ENCODE measurements around the gene NDUFB8. TPM values are rescaled to one million over a fixed set of nuclear protein-coding genes. Genes with fewer than 3 reads are reported as not detected.

NDUFB8 gene
- total and polyA plus RNA-seq, 10 of the 15 experiments (the other 5 are each of a cell fraction or from before 2014, with no cell fraction given), result 180 to 572 (median 382) TPM

DNA sequence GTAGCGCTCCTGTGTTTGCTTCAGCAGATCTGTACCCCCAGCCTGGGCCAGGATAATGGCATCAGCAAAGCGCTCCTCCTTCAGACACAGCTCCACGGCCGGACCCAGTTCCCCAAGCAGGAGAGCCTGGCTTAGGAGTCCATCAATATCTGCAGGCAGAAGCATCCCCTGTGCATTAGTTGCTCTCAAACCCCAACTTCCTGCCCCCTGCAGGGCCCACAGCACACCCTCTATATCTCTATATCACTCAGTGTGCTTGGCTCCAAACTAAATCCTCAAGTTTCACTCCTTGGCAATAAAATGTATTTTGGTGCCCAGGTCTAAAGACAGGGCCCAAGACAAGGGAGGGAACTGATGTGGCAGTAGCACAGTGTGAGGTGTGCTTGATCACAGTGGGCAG lies 31.6 kb downstream of the NDUFB8 start:
- H3K27me3 ChIP-seq (replicated peaks in 1 of 2; ENCODE audit: control insufficient read depth in 2 of 2, insufficient read depth in 2 of 2, low read length in 1 of 2), result no peaks in the 10 kb centered on the region
- H3K9ac ChIP-seq (ENCODE audit: control insufficient read depth, insufficient read depth, low read length), result no peak overlapping the region
- TF ChIP-seq, protein P1, sequence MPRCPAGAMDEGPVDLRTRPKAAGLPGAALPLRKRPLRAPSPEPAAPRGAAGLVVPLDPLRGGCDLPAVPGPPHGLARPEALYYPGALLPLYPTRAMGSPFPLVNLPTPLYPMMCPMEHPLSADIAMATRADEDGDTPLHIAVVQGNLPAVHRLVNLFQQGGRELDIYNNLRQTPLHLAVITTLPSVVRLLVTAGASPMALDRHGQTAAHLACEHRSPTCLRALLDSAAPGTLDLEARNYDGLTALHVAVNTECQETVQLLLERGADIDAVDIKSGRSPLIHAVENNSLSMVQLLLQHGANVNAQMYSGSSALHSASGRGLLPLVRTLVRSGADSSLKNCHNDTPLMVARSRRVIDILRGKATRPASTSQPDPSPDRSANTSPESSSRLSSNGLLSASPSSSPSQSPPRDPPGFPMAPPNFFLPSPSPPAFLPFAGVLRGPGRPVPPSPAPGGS (IDR thresholded peaks at IDR 0.05; ENCODE audit: borderline replicate concordance, insufficient read depth, low read depth, low read length, poor library complexity, severe bottlenecking), result no peak
- TF ChIP-seq POLR2AphosphoS5 (IDR thresholded peaks at IDR 0.05; ENCODE audit: low read length) (no peak), NR2C1 (IDR thresholded peaks at IDR 0.05) (no peak), TARDBP (IDR thresholded peaks at IDR 0.05; ENCODE audit: borderline replicate concordance) (no peak), MEF2B (IDR thresholded peaks at IDR 0.05; ENCODE audit: partially characterized antibody, poor library complexity, severe bottlenecking) (no peak), IRF4 (IDR thresholded peaks at IDR 0.05; ENCODE audit: low read depth, low read length) (no peak), ATF7 (IDR thresholded peaks at IDR 0.05; ENCODE audit: low read depth) (no peak), PAX5 (IDR thresholded peaks at IDR 0.05; ENCODE audit: borderline replicate concordance, low read depth, low read length) (no peak), POU2F2 (IDR thresholded peaks at IDR 0.05; ENCODE audit: borderline replicate concordance, low read depth, low read length) (no peak), RUNX3 (IDR thresholded peaks at IDR 0.05; ENCODE audit: low read length) (no peak), WRNIP1 (IDR thresholded peaks at IDR 0.05; ENCODE audit: borderline replicate concordance, low read depth, low read length) (no peak), IKZF1 (conservative IDR thresholded peaks at IDR 0.05) (no peak), SMAD5 (IDR thresholded peaks at IDR 0.05; ENCODE audit: low read depth) (no peak), SMAD1 (IDR thresholded peaks at IDR 0.05; ENCODE audit: low read depth, partially characterized antibody) (no peak)
- CTCF ChIA-PET, result no interaction called here
- RAD21 ChIA-PET (ENCODE audit: unreplicated experiment), result no interaction called here
- H3K27ac ChIP-seq (ENCODE audit: control insufficient read depth, insufficient read depth), result no peak overlapping the region
- WGBS (ENCODE audit: insufficient coverage, insufficient replicate concordance, low lambda C conversion rate, missing lambda C conversion rate), result 100% methylated on average over 4 of the region's 4 CpGs
- ATAC-seq, result no peak
- no peaks in the 10 kb centered on the region for H3K79me2 ChIP-seq (ENCODE audit: control insufficient read depth, insufficient read depth, low read length)
- no peak overlapping the region for H3K4me3 ChIP-seq
- no peaks in the 10 kb centered on the region for H3K4me1 ChIP-seq (ENCODE audit: control insufficient read depth, insufficient read depth, low read length)
- POLR2A ChIA-PET, result no interaction called here
- no peak for DNase-seq (ENCODE audit: low read depth, low spot score)
- FAIRE-seq, result no peak
- peaks cover 0 to 9% of the 10 kb centered on the region in 2 experiments for H3K36me3 ChIP-seq (ENCODE audit: control insufficient read depth in 2 of 2, insufficient read depth in 2 of 2, low read length in 1 of 2)
- SMC1A ChIA-PET (ENCODE audit: uncharacterized antibody, unreplicated experiment), result interaction anchor here (1.1 to 1.4 kb wide), 2 partner anchors 10 to 21 kb away, joined by 3 read pairs; no protein-coding TSS in a partner anchor
- no peak overlapping the region for H2AFZ ChIP-seq (ENCODE audit: control insufficient read depth, low read depth, low read length)
- intact Hi-C loops (cut with micrococcal nuclease; ENCODE audit: unreplicated experiment), result no loop called here
- BruUV-seq (replicated peaks), result no TSS peak
- in situ Hi-C loops (cut with MboI), result no loop called here
- H4K20me1 ChIP-seq (ENCODE audit: control insufficient read depth, insufficient read depth), result no peaks in the 10 kb centered on the region
- no peaks in the 10 kb centered on the region for H3K9me3 ChIP-seq (replicated peaks; ENCODE audit: control insufficient read depth, insufficient read depth, low read length)
- H3K4me2 ChIP-seq (ENCODE audit: control insufficient read depth, insufficient read depth), result no peak overlapping the region

All from GM12878 (cell line).